ENCODE data around the gene ADARB2.

The ADARB2 gene

GRCh38 chr10:1572519-1573333, 164.6 kb downstream of the ADARB2 start:
- Histone ChIP-seq H4K91ac (ENCODE audit: low read depth, low read length, poor library complexity) (no peak overlapping the region), H2BK120ac (ENCODE audit: low read depth, low read length) (no peak overlapping the region), H2AK5ac (ENCODE audit: low read depth, low read length) (peak overlapping the region; percentile 77), H2AFZ (ENCODE audit: low read length) (no peak overlapping the region), H3K23ac (ENCODE audit: low read depth, low read length, poor library complexity) (no peak overlapping the region), H2BK5ac (ENCODE audit: low read length) (no peak overlapping the region), H4K8ac (ENCODE audit: low read depth, low read length) (no peak overlapping the region), H3K4me1 (ENCODE audit: control insufficient read depth in 2 of 2, insufficient read depth in 1 of 2, low read depth in 1 of 2, low read length in 2 of 2) (peaks cover 0 to 11% of the 10 kb centered on the region in 2 donors), H2BK15ac (ENCODE audit: low read length) (peak overlapping the region; percentile 20), H3K79me1 (ENCODE audit: low read depth, low read length) (peaks cover 3% of the 10 kb centered on the region), H3K27ac (replicated peaks; ENCODE audit: low read length) (no peak overlapping the region), H3K9me3 (replicated peaks in 1 of 2; ENCODE audit: control insufficient read depth in 2 of 2, insufficient read depth in 1 of 2, low read depth in 1 of 2, low read length in 2 of 2) (peaks cover 0 to 2% of the 10 kb centered on the region in 2 donors), H3K4me3 (ENCODE audit: low read length in 2 of 2) (peak overlapping the region in 1 of 2 donors; percentile 57), H3K4me2 (ENCODE audit: insufficient read depth, low read length, poor library complexity, severe bottlenecking) (no peak overlapping the region), H3K9ac (ENCODE audit: low read depth, low read length, poor library complexity) (peak overlapping the region; percentile 64), H3K36me3 (replicated peaks in 1 of 2; ENCODE audit: control insufficient read depth in 2 of 2, insufficient read depth in 2 of 2, low read length in 2 of 2) (no peaks in the 10 kb centered on the region), H3K18ac (ENCODE audit: low read length) (peak overlapping the region; percentile 76), H3K4ac (ENCODE audit: low read length) (no peak overlapping the region), H3K14ac (ENCODE audit: low read length) (no peak overlapping the region), H3K27me3 (ENCODE audit: control insufficient read depth in 3 of 3, insufficient read depth in 3 of 3, low read depth in 1 of 3, low read length in 3 of 3) (no peaks in the 10 kb centered on the region), H2BK12ac (ENCODE audit: low read length) (peak overlapping the region; percentile 73)
- no CpG with 5 or more reads among the region's 10 CpGs for WGBS, 2 donors (ENCODE audit: extremely low coverage in 2 of 2, insufficient read length in 2 of 2, insufficient replicate concordance in 1 of 2)
- no peak for DNase-seq (ENCODE audit: low spot score)

- Histone ChIP-seq H4K91ac (ENCODE audit: low read depth, low read length, poor library complexity) (peak overlapping the region; percentile 5), H3K9ac (ENCODE audit: low read depth, low read length, poor library complexity) (peak overlapping the region; percentile 17), H3K23ac (ENCODE audit: low read depth, low read length, poor library complexity) (peak overlapping the region; percentile 62), H2BK15ac (ENCODE audit: low read length) (no peak overlapping the region), H2BK120ac (ENCODE audit: low read depth, low read length) (no peak overlapping the region), H3K18ac (ENCODE audit: low read length) (no peak overlapping the region), H3K14ac (ENCODE audit: low read length) (peak overlapping the region; percentile 42), H3K27me3 (ENCODE audit: control insufficient read depth in 3 of 3, insufficient read depth in 3 of 3, low read depth in 1 of 3, low read length in 3 of 3) (no peaks in the 10 kb centered on the region), H3K79me1 (ENCODE audit: low read depth, low read length) (peaks cover 3% of the 10 kb centered on the region), H2AK5ac (ENCODE audit: low read depth, low read length) (no peak overlapping the region), H4K8ac (ENCODE audit: low read depth, low read length) (no peak overlapping the region), H3K4me2 (ENCODE audit: insufficient read depth, low read length, poor library complexity, severe bottlenecking) (no peak overlapping the region), H3K4ac (ENCODE audit: low read length) (no peak overlapping the region), H3K4me3 (ENCODE audit: low read length in 2 of 2) (peak overlapping the region in 1 of 2 donors; percentile 50), H3K4me1 (ENCODE audit: control insufficient read depth in 2 of 2, insufficient read depth in 1 of 2, low read depth in 1 of 2, low read length in 2 of 2) (peaks cover 0 to 11% of the 10 kb centered on the region in 2 donors), H2BK5ac (ENCODE audit: low read length) (no peak overlapping the region), H2AFZ (ENCODE audit: low read length) (no peak overlapping the region), H3K9me3 (replicated peaks in 1 of 2; ENCODE audit: control insufficient read depth in 2 of 2, insufficient read depth in 1 of 2, low read depth in 1 of 2, low read length in 2 of 2) (peaks cover 0 to 2% of the 10 kb centered on the region in 2 donors), H3K36me3 (replicated peaks in 1 of 2; ENCODE audit: control insufficient read depth in 2 of 2, insufficient read depth in 2 of 2, low read length in 2 of 2) (no peaks in the 10 kb centered on the region), H2BK12ac (ENCODE audit: low read length) (peak overlapping the region; percentile 12), H3K27ac (replicated peaks; ENCODE audit: low read length) (no peak overlapping the region)
- DNase-seq (ENCODE audit: low spot score), result no peak
- WGBS, 2 donors (ENCODE audit: extremely low coverage in 2 of 2, insufficient read length in 2 of 2, insufficient replicate concordance in 1 of 2), result no CpG with 5 or more reads among the region's 4 CpGs
Observed at GRCh38 chr10:1571587-1572237, 165.6 kb downstream of the ADARB2 start.

- H3K79me1 ChIP-seq (ENCODE audit: low read depth, low read length), result peaks cover 3% of the 10 kb centered on the region
- peak overlapping the region; percentile 53 for H3K18ac ChIP-seq (ENCODE audit: low read length)
- H2BK12ac ChIP-seq (ENCODE audit: low read length), result no peak overlapping the region
- no peak overlapping the region for H3K4me2 ChIP-seq (ENCODE audit: insufficient read depth, low read length, poor library complexity, severe bottlenecking)
- no peak overlapping the region for H3K4ac ChIP-seq (ENCODE audit: low read length)
- H3K4me1 ChIP-seq (ENCODE audit: control insufficient read depth in 2 of 2, insufficient read depth in 1 of 2, low read depth in 1 of 2, low read length in 2 of 2), result peaks cover 0 to 11% of the 10 kb centered on the region in 2 donors
- no peak overlapping the region for H4K8ac ChIP-seq (ENCODE audit: low read depth, low read length)
- H3K14ac ChIP-seq (ENCODE audit: low read length), result peak overlapping the region; percentile 66
- H4K91ac ChIP-seq (ENCODE audit: low read depth, low read length, poor library complexity), result no peak overlapping the region
- no peaks in the 10 kb centered on the region for H3K27me3 ChIP-seq (ENCODE audit: control insufficient read depth in 3 of 3, insufficient read depth in 3 of 3, low read depth in 1 of 3, low read length in 3 of 3)
- no peak overlapping the region for H2BK15ac ChIP-seq (ENCODE audit: low read length)
- DNase-seq (ENCODE audit: low spot score), result no peak
- H3K23ac ChIP-seq (ENCODE audit: low read depth, low read length, poor library complexity), result no peak overlapping the region
- H3K4me3 ChIP-seq (ENCODE audit: low read length in 2 of 2), result no peak overlapping the region
- no peak overlapping the region for H2BK120ac ChIP-seq (ENCODE audit: low read depth, low read length)
- whole genome bisulfite sequencing, 2 donors (ENCODE audit: extremely low coverage in 2 of 2, insufficient read length in 2 of 2, insufficient replicate concordance in 1 of 2), result no CpG with 5 or more reads among the region's 10 CpGs
- no peak overlapping the region for H2AFZ ChIP-seq (ENCODE audit: low read length)
- peak overlapping the region; percentile 54 for H3K9ac ChIP-seq (ENCODE audit: low read depth, low read length, poor library complexity)
- no peaks in the 10 kb centered on the region for H3K36me3 ChIP-seq (replicated peaks in 1 of 2; ENCODE audit: control insufficient read depth in 2 of 2, insufficient read depth in 2 of 2, low read length in 2 of 2)
- no peak overlapping the region for H3K27ac ChIP-seq (replicated peaks; ENCODE audit: low read length)
- H2BK5ac ChIP-seq (ENCODE audit: low read length), result no peak overlapping the region
- H3K9me3 ChIP-seq (replicated peaks in 1 of 2; ENCODE audit: control insufficient read depth in 2 of 2, insufficient read depth in 1 of 2, low read depth in 1 of 2, low read length in 2 of 2), result peaks cover 0 to 2% of the 10 kb centered on the region in 2 donors
- no peak overlapping the region for H2AK5ac ChIP-seq (ENCODE audit: low read depth, low read length)
Observed at GRCh38 chr10:1570416-1571051, 166.8 kb downstream of the ADARB2 start.

- Histone ChIP-seq H3K4me1 (ENCODE audit: control insufficient read depth in 2 of 2, insufficient read depth in 1 of 2, low read depth in 1 of 2, low read length in 2 of 2) (peaks cover 0 to 11% of the 10 kb centered on the region in 2 donors), H3K79me1 (ENCODE audit: low read depth, low read length) (peaks cover 3% of the 10 kb centered on the region), H3K9me3 (replicated peaks in 1 of 2; ENCODE audit: control insufficient read depth in 2 of 2, insufficient read depth in 1 of 2, low read depth in 1 of 2, low read length in 2 of 2) (peaks cover 0 to 2% of the 10 kb centered on the region in 2 donors), H2BK12ac (ENCODE audit: low read length) (no peak overlapping the region), H3K18ac (ENCODE audit: low read length) (no peak overlapping the region), H3K23ac (ENCODE audit: low read depth, low read length, poor library complexity) (no peak overlapping the region), H3K4me3 (ENCODE audit: low read length in 2 of 2) (no peak overlapping the region), H3K4me2 (ENCODE audit: insufficient read depth, low read length, poor library complexity, severe bottlenecking) (no peak overlapping the region), H3K4ac (ENCODE audit: low read length) (no peak overlapping the region), H3K27me3 (ENCODE audit: control insufficient read depth in 3 of 3, insufficient read depth in 3 of 3, low read depth in 1 of 3, low read length in 3 of 3) (no peaks in the 10 kb centered on the region), H2AK5ac (ENCODE audit: low read depth, low read length) (no peak overlapping the region), H2BK120ac (ENCODE audit: low read depth, low read length) (no peak overlapping the region), H3K36me3 (replicated peaks in 1 of 2; ENCODE audit: control insufficient read depth in 2 of 2, insufficient read depth in 2 of 2, low read length in 2 of 2) (no peaks in the 10 kb centered on the region), H2AFZ (ENCODE audit: low read length) (no peak overlapping the region), H4K8ac (ENCODE audit: low read depth, low read length) (no peak overlapping the region), H4K91ac (ENCODE audit: low read depth, low read length, poor library complexity) (no peak overlapping the region), H2BK5ac (ENCODE audit: low read length) (no peak overlapping the region), H2BK15ac (ENCODE audit: low read length) (no peak overlapping the region), H3K14ac (ENCODE audit: low read length) (no peak overlapping the region), H3K9ac (ENCODE audit: low read depth, low read length, poor library complexity) (no peak overlapping the region), H3K27ac (replicated peaks; ENCODE audit: low read length) (no peak overlapping the region)
- no peak for DNase-seq (ENCODE audit: low spot score)
- no CpG with 5 or more reads among the region's 8 CpGs for WGBS, 2 donors (ENCODE audit: extremely low coverage in 2 of 2, insufficient read length in 2 of 2, insufficient replicate concordance in 1 of 2)
Observed at GRCh38 chr10:1569208-1569607, 168.1 kb downstream of the ADARB2 start.
